IPS-18a (cell line): ENCODE results near the gene CLEC18A.

Experiments used
- H3K27ac ChIP-seq: one replicate; pipeline ENCODE4 v1.5.1; 2013; ENCODE audit warnings: low read length
- H3K27me3 ChIP-seq: one replicate; pipeline ENCODE4 v1.6.1; 2013; ENCODE audit warnings: mild to moderate bottlenecking, low read length; ENCODE audit not compliant: control insufficient read depth, insufficient read depth
- H3K36me3 ChIP-seq: one replicate; pipeline ENCODE4 v1.6.1; 2013; ENCODE audit warnings: low read depth, low read length; ENCODE audit not compliant: control insufficient read depth
- H3K4me1 ChIP-seq: one replicate; pipeline ENCODE4 v1.6.1; 2013; ENCODE audit warnings: low read depth, low read length; ENCODE audit not compliant: control insufficient read depth
- H3K4me3 ChIP-seq: one replicate; pipeline ENCODE4 v1.5.1; 2013; ENCODE audit warnings: low read length
- H3K9ac ChIP-seq: one replicate; pipeline ENCODE4 v1.6.1; 2013; ENCODE audit warnings: mild to moderate bottlenecking, low read length, moderate library complexity
- H3K9me3 ChIP-seq: one replicate; pipeline ENCODE4 v1.6.1; 2013; ENCODE audit warnings: low read depth, low read length; ENCODE audit not compliant: control insufficient read depth

CLEC18A gene

GRCh38 chr16:69931631-69932030 lies 19.5 kb upstream of the CLEC18A start:
- H3K9me3 ChIP-seq = no peaks in the 10 kb centered on the region
- no peaks in the 10 kb centered on the region for H3K27me3 ChIP-seq
- H3K4me3 ChIP-seq = no peak overlapping the region
- H3K36me3 ChIP-seq = peaks cover 6% of the 10 kb centered on the region
- H3K4me1 ChIP-seq = no peaks in the 10 kb centered on the region
- no peak overlapping the region for H3K9ac ChIP-seq
- H3K27ac ChIP-seq = no peak overlapping the region

DNA sequence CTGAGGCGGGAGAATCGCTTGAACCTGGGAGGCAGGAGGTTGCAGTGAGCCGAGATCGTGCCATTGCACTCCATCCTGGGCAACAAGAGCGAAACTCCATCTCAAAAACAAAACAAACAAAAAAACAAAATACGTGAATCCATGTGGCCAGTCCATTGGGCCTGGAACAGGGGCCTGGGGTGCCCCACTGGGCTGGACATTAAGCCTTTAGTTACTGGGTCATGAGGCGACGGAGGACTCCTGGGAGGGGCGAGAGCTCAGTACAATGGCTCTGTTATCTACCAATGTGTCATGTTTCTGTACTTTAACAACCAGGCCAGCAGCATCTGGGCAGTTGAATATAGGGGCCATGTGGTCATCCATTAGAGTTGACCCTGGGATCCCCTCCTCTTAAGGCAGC lies 18.9 kb upstream of the CLEC18A start:
- H3K36me3 ChIP-seq = peaks cover 12% of the 10 kb centered on the region
- H3K4me3 ChIP-seq = no peak overlapping the region
- no peaks in the 10 kb centered on the region for H3K4me1 ChIP-seq
- no peak overlapping the region for H3K9ac ChIP-seq
- no peaks in the 10 kb centered on the region for H3K9me3 ChIP-seq
- H3K27me3 ChIP-seq = no peaks in the 10 kb centered on the region
- H3K27ac ChIP-seq = no peak overlapping the region

- no peaks in the 10 kb centered on the region for H3K27me3 ChIP-seq
- H3K4me3 ChIP-seq = no peak overlapping the region
- H3K36me3 ChIP-seq = peaks cover 18% of the 10 kb centered on the region
- H3K9ac ChIP-seq = no peak overlapping the region
- H3K4me1 ChIP-seq = no peaks in the 10 kb centered on the region
- no peaks in the 10 kb centered on the region for H3K9me3 ChIP-seq
- H3K27ac ChIP-seq = no peak overlapping the region
These were observed 18.3 kb upstream of the CLEC18A start for GRCh38 chr16:69932691-69933392.

GRCh38 chr16:69934044-69934443 lies 17.1 kb upstream of the CLEC18A start:
- H3K27ac ChIP-seq = no peak overlapping the region

GRCh38 chr16:69934751-69935150 lies 16.4 kb upstream of the CLEC18A start:
- peaks cover 26% of the 10 kb centered on the region for H3K36me3 ChIP-seq
- no peaks in the 10 kb centered on the region for H3K27me3 ChIP-seq
- no peak overlapping the region for H3K27ac ChIP-seq
- no peaks in the 10 kb centered on the region for H3K4me1 ChIP-seq
- H3K9ac ChIP-seq = no peak overlapping the region
- no peaks in the 10 kb centered on the region for H3K9me3 ChIP-seq
- H3K4me3 ChIP-seq = no peak overlapping the region

More at GRCh38 chr16:69934044-69934443, 17.1 kb upstream of the CLEC18A start:
- Histone ChIP-seq H3K9me3 (no peaks in the 10 kb centered on the region), H3K4me3 (no peak overlapping the region), H3K27me3 (no peaks in the 10 kb centered on the region), H3K9ac (no peak overlapping the region), H3K4me1 (no peaks in the 10 kb centered on the region), H3K36me3 (peaks cover 20% of the 10 kb centered on the region)

- no peaks in the 10 kb centered on the region for H3K9me3 ChIP-seq
- no peak overlapping the region for H3K4me3 ChIP-seq
- no peaks in the 10 kb centered on the region for H3K4me1 ChIP-seq
- H3K9ac ChIP-seq = no peak overlapping the region
- peaks cover 30% of the 10 kb centered on the region for H3K36me3 ChIP-seq
- H3K27me3 ChIP-seq = no peaks in the 10 kb centered on the region
- no peak overlapping the region for H3K27ac ChIP-seq
These were observed 15.8 kb upstream of the CLEC18A start for GRCh38 chr16:69935278-69935711.

DNA sequence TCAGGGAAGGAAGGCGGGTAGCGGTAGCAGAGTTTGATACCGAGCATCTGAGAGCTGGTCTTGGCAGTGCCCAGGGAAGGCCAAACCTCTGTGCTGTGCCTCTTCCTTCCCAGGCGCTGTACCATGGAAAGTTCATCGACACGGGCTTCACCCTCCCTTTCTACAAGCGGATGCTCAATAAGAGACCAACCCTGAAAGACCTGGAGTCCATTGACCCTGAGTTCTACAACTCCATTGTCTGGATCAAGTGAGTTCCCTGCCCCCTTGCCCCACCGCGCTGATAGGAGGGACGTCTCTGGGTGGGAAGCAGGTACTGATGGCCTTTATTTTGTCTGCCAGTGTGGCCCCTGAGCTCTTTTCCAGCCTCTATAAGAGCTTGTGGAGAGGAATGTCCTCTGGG lies 15.4 kb upstream of the CLEC18A start:
- H3K4me1 ChIP-seq = no peaks in the 10 kb centered on the region
- H3K27ac ChIP-seq = no peak overlapping the region
- H3K4me3 ChIP-seq = no peak overlapping the region
- H3K27me3 ChIP-seq = no peaks in the 10 kb centered on the region
- no peak overlapping the region for H3K9ac ChIP-seq
- no peaks in the 10 kb centered on the region for H3K9me3 ChIP-seq
- H3K36me3 ChIP-seq = peaks cover 32% of the 10 kb centered on the region

DNA sequence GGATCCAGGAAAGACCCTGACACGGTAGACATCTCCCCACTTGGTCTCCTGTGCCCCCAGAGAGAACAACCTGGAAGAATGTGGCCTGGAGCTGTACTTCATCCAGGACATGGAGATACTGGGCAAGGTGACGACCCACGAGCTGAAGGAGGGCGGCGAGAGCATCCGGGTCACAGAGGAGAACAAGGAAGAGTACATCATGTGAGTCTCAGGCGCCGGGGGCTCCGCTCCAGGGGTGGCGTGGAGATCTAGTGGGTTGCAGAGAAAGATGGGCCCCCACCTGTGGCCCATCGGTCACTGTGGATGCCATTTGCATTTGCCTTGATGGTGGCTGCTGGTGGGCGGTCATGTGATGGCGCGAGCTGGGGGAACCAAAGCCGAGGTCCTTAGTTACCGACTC lies 14.9 kb upstream of the CLEC18A start:
- H3K9me3 ChIP-seq = no peaks in the 10 kb centered on the region
- H3K4me1 ChIP-seq = no peaks in the 10 kb centered on the region
- H3K27me3 ChIP-seq = no peaks in the 10 kb centered on the region
- no peak overlapping the region for H3K27ac ChIP-seq
- H3K4me3 ChIP-seq = no peak overlapping the region
- peaks cover 32% of the 10 kb centered on the region for H3K36me3 ChIP-seq
- no peak overlapping the region for H3K9ac ChIP-seq

DNA sequence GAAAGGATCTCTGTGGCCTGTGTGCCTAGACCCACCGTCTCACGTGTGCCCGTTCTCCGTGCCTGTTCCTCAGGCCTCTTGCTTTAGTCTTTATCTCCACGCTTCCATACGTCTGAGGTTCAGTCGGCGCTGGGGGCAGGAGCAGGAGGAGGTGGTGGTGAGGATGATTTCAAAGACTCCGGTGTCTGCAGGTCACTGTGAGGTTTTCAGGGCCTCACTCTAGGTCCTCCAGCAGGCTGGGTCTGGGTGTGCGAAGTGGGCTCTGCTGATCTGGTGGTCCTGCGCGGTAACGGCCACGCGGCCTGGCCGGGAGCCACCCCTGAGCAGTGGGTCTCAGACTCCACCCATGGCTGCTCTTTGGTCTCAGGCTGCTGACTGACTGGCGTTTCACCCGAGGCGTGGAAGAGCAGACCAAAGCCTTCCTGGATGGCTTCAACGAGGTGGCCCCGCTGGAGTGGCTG lies 14.4 kb upstream of the CLEC18A start:
- H3K4me1 ChIP-seq = no peaks in the 10 kb centered on the region
- no peak overlapping the region for H3K9ac ChIP-seq
- H3K36me3 ChIP-seq = peaks cover 32% of the 10 kb centered on the region

DNA sequence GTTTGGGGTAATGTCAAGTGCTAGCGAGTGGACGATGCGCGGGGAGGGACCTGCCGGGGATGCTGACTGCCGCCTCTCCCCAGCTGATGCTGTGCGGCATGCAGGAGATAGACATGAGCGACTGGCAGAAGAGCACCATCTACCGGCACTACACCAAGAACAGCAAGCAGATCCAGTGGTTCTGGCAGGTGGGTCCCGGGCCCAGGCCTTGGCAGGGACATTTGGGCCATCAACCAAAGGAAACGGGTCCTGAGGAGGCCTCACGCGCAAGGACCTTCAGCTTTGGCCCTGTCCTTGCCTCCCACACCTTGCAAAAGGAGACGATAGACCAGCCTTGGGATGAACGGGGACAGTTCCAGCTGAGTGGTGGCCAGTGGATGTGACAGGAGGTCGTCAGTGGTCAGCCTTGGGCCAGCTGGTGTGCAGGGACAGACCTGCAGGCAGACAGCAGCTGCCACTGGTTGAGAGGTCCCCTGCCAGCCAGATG lies 13.6 kb upstream of the CLEC18A start:
- H3K27ac ChIP-seq = no peak overlapping the region
- no peaks in the 10 kb centered on the region for H3K4me1 ChIP-seq
- no peaks in the 10 kb centered on the region for H3K9me3 ChIP-seq
- H3K9ac ChIP-seq = no peak overlapping the region
- H3K4me3 ChIP-seq = no peak overlapping the region
- H3K36me3 ChIP-seq = peaks cover 32% of the 10 kb centered on the region
- no peaks in the 10 kb centered on the region for H3K27me3 ChIP-seq

More for the DNA sequence above, 14.4 kb upstream of the CLEC18A start:
- Histone ChIP-seq H3K9me3 (no peaks in the 10 kb centered on the region), H3K27ac (no peak overlapping the region), H3K27me3 (no peaks in the 10 kb centered on the region), H3K4me3 (no peak overlapping the region)

- Histone ChIP-seq H3K4me1 (no peaks in the 10 kb centered on the region), H3K9me3 (no peaks in the 10 kb centered on the region), H3K9ac (no peak overlapping the region), H3K27me3 (no peaks in the 10 kb centered on the region), H3K27ac (no peak overlapping the region), H3K4me3 (no peak overlapping the region), H3K36me3 (peaks cover 32% of the 10 kb centered on the region)
These were observed 11.9 kb upstream of the CLEC18A start for GRCh38 chr16:69938981-69939820.
